HepG2 (cell line): ENCODE measurements around the gene WDR82. TPM values are rescaled to one million over a fixed set of nuclear protein-coding genes. Genes with fewer than 3 reads are reported as not detected.

Source experiments
- ASH2L ChIP-seq: fragments of 300-600, 200-600 bp; sonication (generic); IDR thresholded peaks from 2 replicates; pipeline ENCODE4 v1.7.0; 2017; ENCODE audit warnings: low read depth, mild to moderate bottlenecking, moderate library complexity, mixed read lengths, low read length; ENCODE audit not compliant: insufficient read length
- ATF7-NPFF ChIP-seq: sonication (generic); formaldehyde crosslinking; IDR thresholded peaks from 2 replicates; pipeline ENCODE4 v1.8.1; 2023; ENCODE audit warnings: mild to moderate bottlenecking, low read depth, missing genetic modification reagents, moderate library complexity
- ATM ChIP-seq: fragments of 450-650 bp; IDR thresholded peaks from 2 replicates; pipeline ENCODE4 v1.7.1; 2017; ENCODE audit warnings: mild to moderate bottlenecking, borderline replicate concordance
- BRD4 ChIP-seq: sonication (generic); formaldehyde crosslinking; IDR thresholded peaks from 2 replicates; pipeline ENCODE4 v1.4.0; 2020; ENCODE audit warnings: missing genetic modification reagents
- CENPT ChIP-seq: sonication (generic); formaldehyde crosslinking; IDR thresholded peaks from 2 replicates; pipeline ENCODE4 v1.8.0; 2022; ENCODE audit warnings: low read depth, mild to moderate bottlenecking, moderate library complexity, missing genetic modification reagents
- DMAP1 ChIP-seq: IDR thresholded peaks from 2 replicates; pipeline ENCODE4 v1.6.1; 2016
- JARID2 ChIP-seq: sonication (generic); formaldehyde crosslinking; IDR thresholded peaks from 2 replicates; pipeline ENCODE4 v1.8.1; 2023; ENCODE audit warnings: missing genetic modification reagents, inconsistent platforms; ENCODE audit not compliant: insufficient replicate concordance
- KDM4B ChIP-seq: sonication (generic); formaldehyde crosslinking; IDR thresholded peaks from 2 replicates; pipeline ENCODE4 v1.4.0; 2020; ENCODE audit warnings: missing genetic modification reagents
- KLF12 ChIP-seq: sonication (generic); formaldehyde crosslinking; IDR thresholded peaks from 2 replicates; pipeline ENCODE4 v1.4.0; 2020; ENCODE audit warnings: missing genetic modification reagents, borderline replicate concordance
- KMT2B ChIP-seq: IDR thresholded peaks from 2 replicates; pipeline ENCODE4 v1.6.1; 2016; ENCODE audit warnings: missing genetic modification reagents, missing compliant biosample characterization
- MTF2 ChIP-seq: sonication (generic); formaldehyde crosslinking; IDR thresholded peaks from 2 replicates; pipeline ENCODE4 v1.5.0; 2020; ENCODE audit warnings: missing genetic modification reagents, borderline replicate concordance
- NR2F1 ChIP-seq, 2 experiments: fragments of 450-650 bp in 1 of 2; formaldehyde crosslinking in 1 of 2; IDR thresholded peaks; 2 replicates each; pipeline versions ENCODE4 v1.5.0 to v1.6.1; 2016 to 2020; ENCODE audit warnings: mild to moderate bottlenecking in 1 of 2, missing compliant biosample characterization in 1 of 2, missing genetic modification reagents in 1 of 2, moderate library complexity in 1 of 2
- PHF5A ChIP-seq: IDR thresholded peaks from one replicate; pipeline ENCODE4 v1.6.1; 2018; ENCODE audit warnings: low read depth, missing genetic modification reagents; ENCODE audit not compliant: unreplicated experiment
- RAD21 ChIP-seq: fragments of 450-650 bp; formaldehyde crosslinking; IDR thresholded peaks from 2 replicates; pipeline ENCODE4 v1.5.0; 2020; ENCODE audit warnings: mild to moderate bottlenecking
- ZFY ChIP-seq: sonication (generic); formaldehyde crosslinking; IDR thresholded peaks from 2 replicates; pipeline ENCODE4 v1.4.0; 2020; ENCODE audit warnings: missing genetic modification reagents
- ZNF138 ChIP-seq: sonication (generic); formaldehyde crosslinking; IDR thresholded peaks from 2 replicates; pipeline ENCODE4 v1.5.0; 2020; ENCODE audit warnings: mild to moderate bottlenecking, low read depth, missing genetic modification reagents
- ZNF430 ChIP-seq: sonication (generic); formaldehyde crosslinking; IDR thresholded peaks from 2 replicates; pipeline ENCODE4 v1.9.0; 2021; ENCODE audit warnings: mild to moderate bottlenecking, missing genetic modification reagents
- ZNF607 ChIP-seq: sonication (generic); formaldehyde crosslinking; IDR thresholded peaks from 2 replicates; pipeline ENCODE4 v1.5.1; 2020; ENCODE audit warnings: missing genetic modification reagents, mild to moderate bottlenecking, borderline replicate concordance
- ZNF629 ChIP-seq: sonication (generic); formaldehyde crosslinking; conservative IDR thresholded peaks from 2 replicates; pipeline ENCODE4 v1.5.0; 2020; ENCODE audit warnings: missing genetic modification reagents
- ZNF7 ChIP-seq: IDR thresholded peaks from 2 replicates; pipeline ENCODE4 v1.6.1; 2016; ENCODE audit warnings: missing biosample characterization, missing genetic modification reagents
- polyA plus RNA-seq, 8 experiments: library from polyadenylated mRNA; depleted of rRNA in 3 of 8; stranded (reverse) in 7 of 8; unstranded in 1 of 8; fragments of >200 nt; fragmentation: Illumina TruSeq in 4 of 8; extraction: Trizol in 4 of 8; gene quantifications; 2 replicates each; pipeline versions ENCODE4 v1.2.1 to v1.2.3, GENCODE V29; 2011 to 2016; ENCODE audit warnings: low read depth in 4 of 8, missing spikeins in 1 of 8, mixed read lengths in 1 of 8; ENCODE audit not compliant: insufficient read depth in 1 of 8
- total RNA-seq, 5 experiments: library from RNA; depleted of rRNA; stranded (reverse); fragments of >200 nt; fragmentation: Illumina TruSeq; extraction: Trizol; gene quantifications; 2 replicates each; pipeline ENCODE4 v1.2.3, GENCODE V29; 2016; ENCODE audit warnings: low read depth in 1 of 5
- TF ChIP-seq, protein P1 (sequence below): sonication (generic); formaldehyde crosslinking; conservative IDR thresholded peaks from 2 replicates; pipeline ENCODE4 v1.8.0; 2022; ENCODE audit warnings: missing genetic modification reagents
- TF ChIP-seq, protein P2 (sequence below): sonication (generic); formaldehyde crosslinking; IDR thresholded peaks from 2 replicates; pipeline ENCODE4 v1.5.1; 2020; ENCODE audit warnings: mild to moderate bottlenecking, missing genetic modification reagents, moderate library complexity
- TF ChIP-seq, protein P3 (sequence below): fragments of 450-650 bp; IDR thresholded peaks from 2 replicates; pipeline ENCODE4 v1.6.1; 2017; ENCODE audit warnings: mild to moderate bottlenecking

Gene WDR82
- total and polyA plus RNA-seq, 2 of the 13 experiments (the other 11 are each of a cell fraction or from before 2014, with no cell fraction given): 39.1 to 59.5 TPM

DNA sequence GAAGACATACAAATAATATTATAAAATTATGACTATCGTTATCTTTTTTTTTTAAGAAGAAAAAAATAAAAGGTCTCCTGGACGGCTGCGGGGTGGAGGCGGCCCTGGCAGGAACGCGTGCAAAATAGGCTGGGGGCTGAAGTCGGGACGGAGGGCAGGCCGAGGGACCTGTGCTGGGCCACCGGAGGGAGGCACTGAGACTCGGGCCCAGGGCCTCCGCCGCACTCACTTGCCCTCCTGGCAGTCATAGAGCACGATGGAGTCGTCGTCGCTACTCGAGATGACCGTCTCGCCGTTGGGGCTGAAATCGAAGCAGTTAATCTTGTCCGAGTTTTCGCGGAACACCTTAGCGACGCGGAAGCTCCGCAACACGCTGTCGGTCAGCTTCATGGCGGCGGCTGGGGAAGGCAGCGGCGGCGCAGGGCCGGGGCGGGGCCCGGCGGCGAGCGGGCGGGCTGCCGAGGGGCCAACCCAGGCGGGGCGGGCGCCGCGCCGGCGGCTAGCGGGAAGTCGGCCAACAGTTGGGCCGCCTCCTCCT, 408 bp downstream of the WDR82 start (continued):
- TF ChIP-seq NR2F1 (CRISPR knock-in tag; IDR thresholded peaks at IDR 0.05) (0 out of 4 replicates have a peak, but pooled peaks of 1 of the 2 experiments have one; percentile 1), ZNF430 (CRISPR knock-in tag) (no peak), KDM4B (CRISPR knock-in tag) (no peak), KMT2B (CRISPR knock-in tag) (peak; percentile 12; the same call in 1 of the 2 replicates), ZFY (peak; percentile 62), DMAP1 (CRISPR knock-in tag) (peak; percentile 87), PHF5A (CRISPR knock-in tag) (no peak), ASH2L (peak; percentile 65), ZNF607 (CRISPR knock-in tag) (no peak; the same call in 1 of the 2 replicates), ZNF629 (no peak), RAD21 (CRISPR knock-in tag) (peak; percentile 23; the same call in 1 of the 2 replicates), KLF12 (no peak), ZNF138 (CRISPR knock-in tag) (0 out of 2 replicates have a peak, but pooled peaks have one; percentile 9), ATM (no peak), ZNF7 (CRISPR knock-in tag) (no peak), CENPT (CRISPR knock-in tag) (no peak), BRD4 (CRISPR knock-in tag) (0 out of 2 replicates have a peak, but pooled peaks have one; percentile 15), ATF7-NPFF (CRISPR knock-in tag) (no peak; the same call in none of the 2 replicates), MTF2 (CRISPR knock-in tag) (0 out of 2 replicates have a peak, but pooled peaks have one; percentile 28), JARID2 (no peak)
- TF ChIP-seq, protein P1, sequence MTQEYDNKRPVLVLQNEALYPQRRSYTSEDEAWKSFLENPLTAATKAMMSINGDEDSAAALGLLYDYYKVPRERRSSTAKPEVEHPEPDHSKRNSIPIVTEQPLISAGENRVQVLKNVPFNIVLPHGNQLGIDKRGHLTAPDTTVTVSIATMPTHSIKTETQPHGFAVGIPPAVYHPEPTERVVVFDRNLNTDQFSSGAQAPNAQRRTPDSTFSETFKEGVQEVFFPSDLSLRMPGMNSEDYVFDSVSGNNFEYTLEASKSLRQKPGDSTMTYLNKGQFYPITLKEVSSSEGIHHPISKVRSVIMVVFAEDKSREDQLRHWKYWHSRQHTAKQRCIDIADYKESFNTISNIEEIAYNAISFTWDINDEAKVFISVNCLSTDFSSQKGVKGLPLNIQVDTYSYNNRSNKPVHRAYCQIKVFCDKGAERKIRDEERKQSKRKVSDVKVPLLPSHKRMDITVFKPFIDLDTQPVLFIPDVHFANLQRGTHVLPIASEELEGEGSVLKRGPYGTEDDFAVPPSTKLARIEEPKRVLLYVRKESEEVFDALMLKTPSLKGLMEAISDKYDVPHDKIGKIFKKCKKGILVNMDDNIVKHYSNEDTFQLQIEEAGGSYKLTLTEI: no peak
- TF ChIP-seq, protein P2, sequence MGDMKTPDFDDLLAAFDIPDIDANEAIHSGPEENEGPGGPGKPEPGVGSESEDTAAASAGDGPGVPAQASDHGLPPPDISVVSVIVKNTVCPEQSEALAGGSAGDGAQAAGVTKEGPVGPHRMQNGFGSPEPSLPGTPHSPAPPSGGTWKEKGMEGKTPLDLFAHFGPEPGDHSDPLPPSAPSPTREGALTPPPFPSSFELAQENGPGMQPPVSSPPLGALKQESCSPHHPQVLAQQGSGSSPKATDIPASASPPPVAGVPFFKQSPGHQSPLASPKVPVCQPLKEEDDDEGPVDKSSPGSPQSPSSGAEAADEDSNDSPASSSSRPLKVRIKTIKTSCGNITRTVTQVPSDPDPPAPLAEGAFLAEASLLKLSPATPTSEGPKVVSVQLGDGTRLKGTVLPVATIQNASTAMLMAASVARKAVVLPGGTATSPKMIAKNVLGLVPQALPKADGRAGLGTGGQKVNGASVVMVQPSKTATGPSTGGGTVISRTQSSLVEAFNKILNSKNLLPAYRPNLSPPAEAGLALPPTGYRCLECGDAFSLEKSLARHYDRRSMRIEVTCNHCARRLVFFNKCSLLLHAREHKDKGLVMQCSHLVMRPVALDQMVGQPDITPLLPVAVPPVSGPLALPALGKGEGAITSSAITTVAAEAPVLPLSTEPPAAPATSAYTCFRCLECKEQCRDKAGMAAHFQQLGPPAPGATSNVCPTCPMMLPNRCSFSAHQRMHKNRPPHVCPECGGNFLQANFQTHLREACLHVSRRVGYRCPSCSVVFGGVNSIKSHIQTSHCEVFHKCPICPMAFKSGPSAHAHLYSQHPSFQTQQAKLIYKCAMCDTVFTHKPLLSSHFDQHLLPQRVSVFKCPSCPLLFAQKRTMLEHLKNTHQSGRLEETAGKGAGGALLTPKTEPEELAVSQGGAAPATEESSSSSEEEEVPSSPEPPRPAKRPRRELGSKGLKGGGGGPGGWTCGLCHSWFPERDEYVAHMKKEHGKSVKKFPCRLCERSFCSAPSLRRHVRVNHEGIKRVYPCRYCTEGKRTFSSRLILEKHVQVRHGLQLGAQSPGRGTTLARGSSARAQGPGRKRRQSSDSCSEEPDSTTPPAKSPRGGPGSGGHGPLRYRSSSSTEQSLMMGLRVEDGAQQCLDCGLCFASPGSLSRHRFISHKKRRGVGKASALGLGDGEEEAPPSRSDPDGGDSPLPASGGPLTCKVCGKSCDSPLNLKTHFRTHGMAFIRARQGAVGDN (CRISPR knock-in tag): peak; percentile 69
- TF ChIP-seq, protein P3, sequence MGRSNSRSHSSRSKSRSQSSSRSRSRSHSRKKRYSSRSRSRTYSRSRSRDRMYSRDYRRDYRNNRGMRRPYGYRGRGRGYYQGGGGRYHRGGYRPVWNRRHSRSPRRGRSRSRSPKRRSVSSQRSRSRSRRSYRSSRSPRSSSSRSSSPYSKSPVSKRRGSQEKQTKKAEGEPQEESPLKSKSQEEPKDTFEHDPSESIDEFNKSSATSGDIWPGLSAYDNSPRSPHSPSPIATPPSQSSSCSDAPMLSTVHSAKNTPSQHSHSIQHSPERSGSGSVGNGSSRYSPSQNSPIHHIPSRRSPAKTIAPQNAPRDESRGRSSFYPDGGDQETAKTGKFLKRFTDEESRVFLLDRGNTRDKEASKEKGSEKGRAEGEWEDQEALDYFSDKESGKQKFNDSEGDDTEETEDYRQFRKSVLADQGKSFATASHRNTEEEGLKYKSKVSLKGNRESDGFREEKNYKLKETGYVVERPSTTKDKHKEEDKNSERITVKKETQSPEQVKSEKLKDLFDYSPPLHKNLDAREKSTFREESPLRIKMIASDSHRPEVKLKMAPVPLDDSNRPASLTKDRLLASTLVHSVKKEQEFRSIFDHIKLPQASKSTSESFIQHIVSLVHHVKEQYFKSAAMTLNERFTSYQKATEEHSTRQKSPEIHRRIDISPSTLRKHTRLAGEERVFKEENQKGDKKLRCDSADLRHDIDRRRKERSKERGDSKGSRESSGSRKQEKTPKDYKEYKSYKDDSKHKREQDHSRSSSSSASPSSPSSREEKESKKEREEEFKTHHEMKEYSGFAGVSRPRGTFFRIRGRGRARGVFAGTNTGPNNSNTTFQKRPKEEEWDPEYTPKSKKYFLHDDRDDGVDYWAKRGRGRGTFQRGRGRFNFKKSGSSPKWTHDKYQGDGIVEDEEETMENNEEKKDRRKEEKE: no peak
